Subcutaneous adipose tissue (tissue), 4 donors: ENCODE data around the gene JMJD4. TPM values are rescaled to one million over a fixed set of nuclear protein-coding genes. Genes with fewer than 3 reads are reported as not detected.

ENCODE experiments used
- CTCF ChIP-seq: fragments of 450-650 bp; IDR thresholded peaks from one replicate; pipeline ENCODE4 v1.5.1; 2016; ENCODE audit warnings: low read depth, mild to moderate bottlenecking, control low read depth, antibody characterized with exemption, moderate library complexity
- total RNA-seq, 4 donors: library from RNA; depleted of rRNA; stranded (reverse); fragments of >200 nt; gene quantifications; one replicate each; pipeline ENCODE4 v1.1.0, GENCODE V29; 2016

The JMJD4 gene
- total RNA-seq, 4 donors from 2014 or later = 11.5 to 22.0 (median 12.4) TPM

GRCh38 chr1:227768125-227768439 is 33.0 kb upstream of the JMJD4 start:
- TF ChIP-seq CTCF = no peak

- TF ChIP-seq CTCF = no peak
Measured at GRCh38 chr1:227767401-227768124, 32.5 kb upstream of the JMJD4 start.

- no peak for TF ChIP-seq CTCF
Measured at GRCh38 chr1:227766653-227767277, 31.7 kb upstream of the JMJD4 start.

GRCh38 chr1:227766015-227766634 is 31.0 kb upstream of the JMJD4 start:
- no peak for TF ChIP-seq CTCF

- TF ChIP-seq CTCF = no peak
Measured at GRCh38 chr1:227765261-227766014, 30.3 kb upstream of the JMJD4 start.

- TF ChIP-seq CTCF = no peak
Measured at GRCh38 chr1:227764019-227764391, 28.9 kb upstream of the JMJD4 start.
